Stimulated activated CD8-positive, alpha-beta memory T cell treated with anti-CD3 and anti-CD28 coated beads, Interleukin-15, amount 100 ng/mL, for 4 hours (primary cell): Measurements from ENCODE around the gene TPM1.
A peak's percentile ranks its signal among the peaks of the same experiment; 100 is the strongest.

Experiments used
- DNase-seq, 2 donors: peaks; one replicate each; pipeline ENCODE4 v3.0.0-alpha.2; 2020; ENCODE audit warnings: low read depth in 2 of 2

The TPM1 gene

GRCh38 chr15:63041402-63041973 is 1.1 kb upstream of the TPM1 start:
- DNase-seq, result no peak

GRCh38 chr15:63042877-63043334 is 359 bp downstream of the TPM1 start:
- no peak for DNase-seq

GRCh38 chr15:63043335-63044076 is 959 bp downstream of the TPM1 start:
- DNase-seq, result no peak

- DNase-seq, result no peak
These were observed 1.6 kb downstream of the TPM1 start for GRCh38 chr15:63044077-63044644.

- DNase-seq, result no peak
These were observed 2.3 kb downstream of the TPM1 start for GRCh38 chr15:63044645-63045464.

- no peak for DNase-seq
These were observed 2.9 kb downstream of the TPM1 start for GRCh38 chr15:63045465-63045840.

- no peak for DNase-seq
These were observed 3.3 kb downstream of the TPM1 start for GRCh38 chr15:63045879-63046278.

GRCh38 chr15:63046917-63047760 is 4.6 kb downstream of the TPM1 start:
- no peak for DNase-seq

- DNase-seq, result no peak
These were observed 5.2 kb downstream of the TPM1 start for GRCh38 chr15:63047792-63048114.

- peak; percentile 70 to 75 for DNase-seq
These were observed 5.7 kb downstream of the TPM1 start for GRCh38 chr15:63048115-63048775.

GRCh38 chr15:63048776-63049665 is 6.5 kb downstream of the TPM1 start:
- peak in 1 of 2 donors; percentile 16 for DNase-seq

- no peak for DNase-seq
These were observed 7.3 kb downstream of the TPM1 start for GRCh38 chr15:63049783-63050371.

GRCh38 chr15:63050731-63051155 is 8.2 kb downstream of the TPM1 start:
- no peak for DNase-seq

GRCh38 chr15:63051156-63052066 is 8.9 kb downstream of the TPM1 start:
- DNase-seq, result no peak

GRCh38 chr15:63052077-63052841 is 9.7 kb downstream of the TPM1 start:
- no peak for DNase-seq

GRCh38 chr15:63052961-63053698 is 10.6 kb downstream of the TPM1 start:
- no peak for DNase-seq

- DNase-seq, result no peak
These were observed 11.7 kb downstream of the TPM1 start for GRCh38 chr15:63054281-63054683.
